T-helper 17 cell (primary cell): ENCODE results near the gene CGB1. TPM values are rescaled to one million over a fixed set of nuclear protein-coding genes. Genes with fewer than 3 reads are reported as not detected.

Experiments
- ATAC-seq: fragments of 150-1000 bp; cut with Tn5 transposase; 2 replicates; pipeline ENCODE4 v1.10.0; 2021; ENCODE audit warnings: mild to moderate bottlenecking, moderate library complexity
- DNase-seq, 3 donors: peaks; one replicate each; pipeline versions ENCODE4 v3.0.0 to v3.0.0-alpha.2; 2020 to 2021
- H3K9me3 ChIP-seq: one replicate; pipeline ENCODE4 v1.7.0; 2013; ENCODE audit warnings: low read length, mild to moderate bottlenecking; ENCODE audit not compliant: control insufficient read depth, poor library complexity, severe bottlenecking
- H3K27ac Mint-ChIP-seq: one replicate; pipeline ENCODE4 v1.8.0; 2022; ENCODE audit warnings: mild to moderate bottlenecking, moderate library complexity, mixed read lengths
- H3K27me3 Mint-ChIP-seq: one replicate; pipeline ENCODE4 v1.8.0; 2022; ENCODE audit warnings: mixed read lengths
- H3K36me3 Mint-ChIP-seq: one replicate; pipeline ENCODE4 v1.8.0; 2022; ENCODE audit warnings: low read depth, mixed read lengths
- H3K4me1 Mint-ChIP-seq: one replicate; pipeline ENCODE4 v1.8.0; 2022; ENCODE audit warnings: mild to moderate bottlenecking, mixed read lengths
- H3K4me3 Mint-ChIP-seq: one replicate; pipeline ENCODE4 v1.8.0; 2022; ENCODE audit warnings: mild to moderate bottlenecking, moderate library complexity, mixed read lengths
- total RNA-seq, 4 donors: library from RNA in 2 of 4; stranded (reverse) in 2 of 4; gene quantifications; one replicate each; pipeline ENCODE4 v1.2.3 and lab custom pipeline; 2022 to 2026

Gene CGB1
- total RNA-seq, 2 donors from 2014 or later, result not detected

- no peak for DNase-seq
- H3K27ac Mint-ChIP-seq, result peak overlapping the region; percentile 96
- no peaks in the 10 kb centered on the region for H3K27me3 Mint-ChIP-seq
- no peak for ATAC-seq
- H3K9me3 ChIP-seq, result no peaks in the 10 kb centered on the region
- peaks cover 42% of the 10 kb centered on the region for H3K4me1 Mint-ChIP-seq
- H3K36me3 Mint-ChIP-seq, result peaks cover 4% of the 10 kb centered on the region
- peak overlapping the region; percentile 98 for H3K4me3 Mint-ChIP-seq
These were observed 44.0 kb downstream of the CGB1 start for GRCh38 chr19:48992581-48993174.

DNA sequence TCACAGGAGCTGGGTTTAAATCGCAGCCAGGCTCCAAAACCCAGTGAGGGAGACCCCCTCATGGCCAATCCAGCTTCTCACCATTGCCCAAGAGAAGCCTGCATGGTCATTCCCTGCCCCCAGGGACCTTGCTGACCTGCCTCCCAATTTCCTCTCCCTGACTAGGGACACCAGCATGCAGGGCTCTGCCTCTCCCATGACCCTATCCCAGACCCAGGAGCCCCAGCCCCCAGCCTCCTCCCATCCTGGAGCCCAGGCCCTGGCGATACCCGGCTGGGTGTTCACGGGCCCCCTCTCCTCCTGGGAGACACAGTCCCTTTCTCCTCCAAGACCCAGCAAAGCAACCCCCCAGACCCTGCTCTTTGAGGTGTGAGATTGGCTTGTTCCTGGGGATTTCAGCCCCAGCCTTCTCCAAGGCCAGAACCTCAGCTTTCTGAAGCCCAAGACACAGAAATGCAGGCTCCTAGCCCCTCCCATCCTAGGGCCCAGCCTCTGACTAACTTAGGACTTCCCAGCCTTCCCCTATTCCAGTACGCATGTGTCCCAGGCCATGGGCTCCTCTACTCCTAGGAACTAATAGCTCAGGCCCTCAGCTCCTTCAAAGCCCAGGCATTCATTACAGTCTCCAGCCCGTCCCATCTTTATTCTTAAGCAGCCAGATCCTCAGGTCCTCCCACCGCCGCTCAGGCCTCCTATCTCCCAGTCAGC lies 44.7 kb downstream of the CGB1 start:
- no peaks in the 10 kb centered on the region for H3K9me3 ChIP-seq
- ATAC-seq (no peak), DNase-seq (no peak)
- H3K36me3 Mint-ChIP-seq, result peaks cover 4% of the 10 kb centered on the region
- H3K27me3 Mint-ChIP-seq, result no peaks in the 10 kb centered on the region
- peaks cover 42% of the 10 kb centered on the region for H3K4me1 Mint-ChIP-seq
- H3K27ac Mint-ChIP-seq, result peak overlapping the region; percentile 96
- peak overlapping the region; percentile 98 for H3K4me3 Mint-ChIP-seq

DNA sequence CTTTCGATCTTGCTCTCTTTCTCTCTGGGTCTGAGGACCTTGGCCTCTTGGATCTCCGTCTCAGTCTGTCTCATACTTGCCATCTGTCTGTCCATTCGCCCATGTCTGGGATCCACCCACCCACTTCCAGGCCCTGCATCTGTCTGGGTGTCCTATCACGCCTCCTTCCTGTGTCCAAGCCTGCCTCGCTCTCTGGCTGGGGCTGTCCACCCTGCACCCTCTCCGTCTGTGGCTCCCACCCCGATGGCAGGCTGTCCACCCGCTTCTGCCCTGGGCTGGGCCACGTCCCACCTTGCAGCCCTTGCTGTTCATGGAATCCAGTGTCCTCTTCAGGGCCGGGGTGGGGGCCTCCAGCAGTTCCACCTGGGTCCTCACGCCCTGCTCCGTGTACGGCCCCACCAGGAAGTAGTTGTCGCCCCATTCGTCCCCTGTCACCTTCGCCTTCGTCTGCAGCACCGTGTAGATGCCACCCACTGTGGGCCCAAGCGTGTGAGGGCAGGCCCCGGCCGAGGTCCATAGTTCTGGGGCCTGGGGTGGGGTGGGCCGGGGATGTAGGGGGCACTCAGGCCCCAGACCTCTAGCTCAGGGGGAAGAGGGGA lies 45.6 kb downstream of the CGB1 start:
- H3K36me3 Mint-ChIP-seq, result peaks cover 4% of the 10 kb centered on the region
- peak overlapping the region; percentile 12 for H3K4me3 Mint-ChIP-seq
- peak overlapping the region; percentile 29 for H3K27ac Mint-ChIP-seq
- no peak for ATAC-seq
- no peak for DNase-seq
- no peaks in the 10 kb centered on the region for H3K27me3 Mint-ChIP-seq
- no peaks in the 10 kb centered on the region for H3K9me3 ChIP-seq
- H3K4me1 Mint-ChIP-seq, result peaks cover 41% of the 10 kb centered on the region

DNA sequence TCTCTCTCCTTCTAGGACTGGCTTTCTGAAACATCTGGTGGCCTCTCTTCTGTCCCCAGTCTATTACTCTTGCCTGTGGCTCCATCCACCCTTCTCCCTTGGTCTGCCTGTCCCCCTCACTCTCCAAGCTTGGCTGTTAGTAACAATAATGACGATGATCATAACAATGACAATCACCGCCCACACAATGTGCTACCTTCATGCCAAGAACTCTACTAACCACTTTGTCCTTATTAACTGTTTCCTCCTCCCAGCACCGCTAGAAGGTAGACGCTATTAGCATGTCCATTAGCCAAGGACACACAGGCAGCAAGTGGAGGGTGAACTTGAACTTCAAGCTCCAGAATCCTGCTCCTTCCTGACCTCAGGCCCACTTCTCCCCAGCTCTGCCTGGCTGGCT lies 46.3 kb downstream of the CGB1 start:
- DNase-seq (no peak), ATAC-seq (no peak)
- no peaks in the 10 kb centered on the region for H3K27me3 Mint-ChIP-seq
- peaks cover 41% of the 10 kb centered on the region for H3K4me1 Mint-ChIP-seq
- H3K9me3 ChIP-seq, result no peaks in the 10 kb centered on the region
- peaks cover 4% of the 10 kb centered on the region for H3K36me3 Mint-ChIP-seq
- peak overlapping the region; percentile 66 for H3K4me3 Mint-ChIP-seq
- peak overlapping the region; percentile 19 for H3K27ac Mint-ChIP-seq

GRCh38 chr19:48989701-48990291 lies 46.9 kb downstream of the CGB1 start:
- Mint-ChIP-seq H3K4me3 (peak overlapping the region; percentile 66), H3K36me3 (peaks cover 4% of the 10 kb centered on the region), H3K27ac (peak overlapping the region; percentile 19), H3K4me1 (peaks cover 36% of the 10 kb centered on the region), H3K27me3 (no peaks in the 10 kb centered on the region)
- no peaks in the 10 kb centered on the region for H3K9me3 ChIP-seq
- no peak for ATAC-seq
- DNase-seq, result no peak

DNA sequence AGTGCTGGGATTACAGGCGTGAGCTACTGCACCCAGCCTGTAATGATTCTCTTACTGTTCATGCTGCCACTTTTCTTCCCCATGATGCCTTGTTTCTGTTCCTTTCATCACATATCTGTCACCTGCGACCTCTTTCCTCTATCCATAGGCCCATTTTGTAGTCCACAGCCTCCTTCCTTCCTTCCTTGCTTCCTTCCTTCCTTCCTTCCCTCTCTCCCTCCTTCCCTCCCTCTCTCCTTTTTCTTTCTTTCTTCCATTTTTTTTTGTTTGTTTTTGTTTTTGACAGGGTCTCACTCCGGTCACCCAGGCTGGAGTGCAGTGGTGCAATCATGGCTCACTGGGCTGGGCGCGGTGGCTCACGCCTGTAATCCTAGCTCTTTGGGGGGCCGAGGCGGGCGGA lies 47.8 kb downstream of the CGB1 start:
- no peaks in the 10 kb centered on the region for H3K27me3 Mint-ChIP-seq
- no peaks in the 10 kb centered on the region for H3K9me3 ChIP-seq
- DNase-seq, result no peak
- peaks cover 32% of the 10 kb centered on the region for H3K4me1 Mint-ChIP-seq
- no peak overlapping the region for H3K27ac Mint-ChIP-seq
- ATAC-seq, result no peak
- H3K4me3 Mint-ChIP-seq, result no peak overlapping the region
- H3K36me3 Mint-ChIP-seq, result peaks cover 4% of the 10 kb centered on the region

DNA sequence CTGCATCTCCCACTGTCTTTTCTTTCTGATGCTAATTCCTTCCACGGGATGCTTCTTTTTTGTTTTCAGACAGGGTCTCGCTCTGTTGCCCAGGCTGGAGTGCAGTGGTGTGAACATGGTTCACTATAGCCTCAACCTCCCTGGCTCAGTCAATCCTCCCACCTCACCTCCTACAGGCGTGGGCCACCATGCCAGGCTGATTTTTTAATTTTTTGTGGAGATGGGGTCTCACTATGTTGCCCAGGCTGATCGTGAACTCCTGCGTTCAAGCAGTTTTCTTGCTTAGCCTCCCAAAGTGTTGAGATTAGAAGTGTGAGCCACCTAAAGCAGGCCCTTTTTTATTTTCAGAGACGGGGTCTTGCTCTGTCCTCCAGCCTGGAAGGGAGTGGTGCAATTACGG lies 48.4 kb downstream of the CGB1 start:
- DNase-seq, result no peak
- no peaks in the 10 kb centered on the region for H3K27me3 Mint-ChIP-seq
- H3K4me3 Mint-ChIP-seq, result no peak overlapping the region
- H3K27ac Mint-ChIP-seq, result peak overlapping the region; percentile 69
- H3K4me1 Mint-ChIP-seq, result peaks cover 29% of the 10 kb centered on the region
- ATAC-seq, result no peak
- peaks cover 4% of the 10 kb centered on the region for H3K36me3 Mint-ChIP-seq
- H3K9me3 ChIP-seq, result no peaks in the 10 kb centered on the region

GRCh38 chr19:48987323-48987722 lies 49.4 kb downstream of the CGB1 start:
- H3K27ac Mint-ChIP-seq, result no peak overlapping the region
- no peaks in the 10 kb centered on the region for H3K9me3 ChIP-seq
- H3K4me1 Mint-ChIP-seq, result peaks cover 24% of the 10 kb centered on the region
- no peaks in the 10 kb centered on the region for H3K27me3 Mint-ChIP-seq
- DNase-seq (no peak), ATAC-seq (no peak)
- no peak overlapping the region for H3K4me3 Mint-ChIP-seq
- peaks cover 4% of the 10 kb centered on the region for H3K36me3 Mint-ChIP-seq

DNA sequence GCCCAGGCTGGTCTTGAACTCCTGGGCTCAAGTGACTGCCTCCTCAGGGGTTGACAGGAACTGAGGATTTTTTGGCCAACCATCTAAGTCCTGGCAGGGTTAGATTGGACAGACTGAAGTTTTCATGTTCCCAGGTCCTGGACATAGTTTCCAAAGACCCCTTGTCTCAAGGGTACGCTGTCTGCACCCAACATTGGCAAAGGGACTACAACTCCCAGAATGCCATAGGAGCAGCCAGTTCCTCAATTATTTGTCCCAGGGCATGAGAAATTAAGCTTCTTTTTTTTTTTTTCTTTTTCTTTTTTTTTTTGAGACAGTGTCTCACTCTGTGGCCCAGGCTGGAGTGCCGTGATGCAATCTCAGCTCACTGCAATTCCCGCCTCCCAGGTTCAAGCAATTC lies 50.5 kb downstream of the CGB1 start:
- no peak for ATAC-seq
- Mint-ChIP-seq H3K4me3 (no peak overlapping the region), H3K4me1 (peaks cover 19% of the 10 kb centered on the region), H3K27me3 (no peaks in the 10 kb centered on the region), H3K36me3 (peaks cover 6% of the 10 kb centered on the region), H3K27ac (no peak overlapping the region)
- DNase-seq, result no peak
- no peaks in the 10 kb centered on the region for H3K9me3 ChIP-seq

DNA sequence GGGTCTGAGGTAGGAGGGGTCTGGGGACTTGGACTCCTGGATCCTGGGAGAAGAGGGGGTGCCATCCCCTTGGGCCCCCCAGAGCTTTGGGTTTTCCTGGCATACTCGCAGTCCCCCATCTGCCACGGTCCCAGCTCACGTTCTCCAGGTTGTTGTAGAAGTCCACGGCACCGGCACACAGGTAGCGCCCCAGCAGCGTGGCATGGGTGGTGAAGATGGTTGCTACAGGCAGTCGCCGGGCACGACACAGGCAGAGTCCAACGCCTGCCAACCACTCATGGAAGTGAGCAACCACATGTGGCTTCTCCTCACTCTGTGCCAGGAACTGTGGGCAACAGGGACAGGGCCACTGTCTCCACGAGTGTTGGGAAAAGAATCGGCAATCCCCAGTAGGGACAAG lies 51.0 kb downstream of the CGB1 start:
- peaks cover 6% of the 10 kb centered on the region for H3K36me3 Mint-ChIP-seq
- DNase-seq (no peak), ATAC-seq (no peak)
- H3K4me1 Mint-ChIP-seq, result peaks cover 14% of the 10 kb centered on the region
- H3K4me3 Mint-ChIP-seq, result no peak overlapping the region
- no peaks in the 10 kb centered on the region for H3K9me3 ChIP-seq
- H3K27ac Mint-ChIP-seq, result no peak overlapping the region
- H3K27me3 Mint-ChIP-seq, result no peaks in the 10 kb centered on the region

Other genes starting within 250 kb of the CGB1 start
- gene BCAT2, start 225.9 kb downstream of the CGB1 start, total RNA-seq, result 10 to 100 TPM; 14.0 to 14.6 TPM
- gene HSD17B14, start 200.4 kb downstream of the CGB1 start, total RNA-seq, result under 1 TPM in 1 of 2 donors, not detected in 1; 0.44 TPM
- 1 to 10 TPM in 1 of 2 donors, under 1 TPM in 1; 0.42 to 3.0 TPM for gene PLEKHA4, start 168.3 kb downstream of the CGB1 start, total RNA-seq
- gene PPP1R15A, start 164.5 kb downstream of the CGB1 start, total RNA-seq, result 1,000 to 10,000 TPM in 1 of 2 donors, 100 to 1,000 TPM in 1; 954 to 1,165 TPM
- not detected for gene TULP2, start 138.2 kb downstream of the CGB1 start, total RNA-seq
- 100 to 1,000 TPM; 118 to 135 TPM for gene NUCB1, start 136.6 kb downstream of the CGB1 start, total RNA-seq
- gene DHDH, start 103.2 kb downstream of the CGB1 start, total RNA-seq, result under 1 TPM; 0.50 to 0.86 TPM
- 100 to 1,000 TPM in 1 of 2 donors, 10 to 100 TPM in 1; 89.2 to 104 TPM for gene BAX, start 82.0 kb downstream of the CGB1 start, total RNA-seq
- 100 to 1,000 TPM; 612 to 898 TPM for gene FTL, start 71.6 kb downstream of the CGB1 start, total RNA-seq
- gene GYS1, start 43.6 kb downstream of the CGB1 start, total RNA-seq, result 10 to 100 TPM; 21.6 to 24.2 TPM
- 10 to 100 TPM; 20.2 to 25.5 TPM for gene RUVBL2, start 43.0 kb downstream of the CGB1 start, total RNA-seq
- gene LHB, start 19.8 kb downstream of the CGB1 start, total RNA-seq, result not detected
- not detected for gene CGB3, start 12.6 kb downstream of the CGB1 start, total RNA-seq
- gene CGB2, start 5.0 kb downstream of the CGB1 start, total RNA-seq, result not detected
- gene CGB5, start 7.0 kb upstream of the CGB1 start, total RNA-seq, result not detected
- gene CGB8, start 12.2 kb upstream of the CGB1 start, total RNA-seq, result not detected
- gene CGB7, start 20.9 kb upstream of the CGB1 start, total RNA-seq, result not detected
- gene NTF4, start 27.9 kb upstream of the CGB1 start, total RNA-seq, result not detected
- not detected for gene KCNA7, start 35.8 kb upstream of the CGB1 start, total RNA-seq
- 100 to 1,000 TPM; 352 to 394 TPM for gene SNRNP70, start 48.6 kb upstream of the CGB1 start, total RNA-seq
- 1 to 10 TPM; 4.7 to 5.2 TPM for gene LIN7B, start 77.5 kb upstream of the CGB1 start, total RNA-seq
- 1 to 10 TPM; 3.6 to 3.9 TPM for gene C19orf73, start 82.2 kb upstream of the CGB1 start, total RNA-seq
- gene PPFIA3, start 82.6 kb upstream of the CGB1 start, total RNA-seq, result 1 to 10 TPM; 2.6 to 3.9 TPM
- not detected for gene HRC, start 118.5 kb upstream of the CGB1 start, total RNA-seq
- gene TRPM4, start 120.9 kb upstream of the CGB1 start, total RNA-seq, result under 1 TPM in 1 of 2 donors, not detected in 1; 0.25 TPM